HG03342 (cell line): ENCODE measurements around the gene SELENOW.

ENCODE experiments used
- ATAC-seq: cut with Tn5 transposase; IDR thresholded peaks from one replicate; pipeline ENCODE4 v1.9.1; 2021; ENCODE audit warnings: mild to moderate bottlenecking, moderate library complexity; ENCODE audit not compliant: unreplicated experiment

SELENOW gene

DNA sequence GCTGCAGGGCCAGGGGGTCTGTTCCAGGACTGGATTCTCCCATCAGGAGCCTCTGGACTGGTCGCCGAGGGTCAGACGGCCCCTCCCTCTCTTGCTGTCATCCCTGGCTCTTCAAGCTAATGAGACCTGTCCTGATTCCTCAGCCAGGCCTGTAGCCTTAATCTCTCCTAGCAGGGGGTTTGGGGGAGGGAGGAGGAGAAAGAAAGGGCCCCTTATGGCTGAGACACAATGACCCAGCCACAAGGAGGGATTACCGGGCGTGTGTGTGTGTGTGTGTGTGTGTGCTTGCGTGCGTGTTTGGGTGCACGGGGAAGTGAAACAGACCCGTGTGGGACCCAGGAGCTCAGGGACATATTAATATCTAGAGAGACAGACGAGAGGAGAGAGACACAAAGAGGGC is 41.4 kb downstream of the SELENOW start:
- ATAC-seq = no peak

DNA sequence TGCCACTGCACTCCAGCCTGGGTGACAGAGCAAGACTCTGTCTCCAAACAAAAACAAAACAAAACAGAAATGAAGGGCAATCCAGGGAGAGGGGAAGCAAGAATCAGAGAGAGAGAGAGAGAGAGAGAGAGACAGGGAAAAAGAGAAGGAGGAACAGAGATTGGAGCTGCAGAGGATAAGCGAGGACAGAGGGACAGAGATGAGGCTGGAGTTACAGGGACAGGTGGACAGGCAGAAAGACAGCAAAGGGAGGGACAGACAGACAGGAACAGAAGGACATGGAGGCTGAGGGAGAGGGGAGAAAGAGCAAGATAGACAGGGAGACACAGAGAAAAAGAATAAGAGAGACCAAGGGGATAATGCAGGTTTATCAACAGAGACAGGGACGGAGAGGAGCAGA is 41.9 kb downstream of the SELENOW start:
- ATAC-seq = no peak

DNA sequence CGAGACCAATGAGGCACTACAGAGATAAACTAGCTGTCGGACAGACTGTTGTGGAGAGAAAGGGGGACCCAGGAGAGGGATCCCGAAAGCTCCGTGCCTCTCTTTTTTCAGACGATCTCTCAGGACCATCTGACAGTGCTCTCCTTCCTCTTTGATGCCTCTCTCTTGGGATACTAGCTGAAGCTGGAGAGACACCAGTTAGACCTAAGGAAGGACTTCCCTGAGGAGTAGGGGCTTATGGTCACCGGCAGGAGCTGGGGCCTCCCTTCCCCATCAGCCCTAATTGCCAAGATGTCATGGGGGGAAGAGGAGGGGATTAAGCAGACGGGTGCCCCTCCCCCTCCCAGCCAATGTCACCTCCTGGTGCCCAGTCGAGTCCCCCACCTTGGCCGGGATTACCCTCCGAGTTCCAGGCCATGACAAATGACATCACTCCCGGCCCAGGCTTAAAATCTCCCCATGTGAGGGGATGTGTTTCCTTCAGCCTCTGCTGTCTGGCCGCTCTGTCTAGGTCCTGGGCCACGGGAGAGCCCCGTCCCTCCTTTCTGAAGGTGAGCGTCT is 43.0 kb downstream of the SELENOW start, which contains the start of gene CRX:
CRX (plus strand) TSS at position 478 of the 561 bp plus-strand sequence. CDS start 12,507 bp downstream, outside the sequence.
- ATAC-seq = no peak

DNA sequence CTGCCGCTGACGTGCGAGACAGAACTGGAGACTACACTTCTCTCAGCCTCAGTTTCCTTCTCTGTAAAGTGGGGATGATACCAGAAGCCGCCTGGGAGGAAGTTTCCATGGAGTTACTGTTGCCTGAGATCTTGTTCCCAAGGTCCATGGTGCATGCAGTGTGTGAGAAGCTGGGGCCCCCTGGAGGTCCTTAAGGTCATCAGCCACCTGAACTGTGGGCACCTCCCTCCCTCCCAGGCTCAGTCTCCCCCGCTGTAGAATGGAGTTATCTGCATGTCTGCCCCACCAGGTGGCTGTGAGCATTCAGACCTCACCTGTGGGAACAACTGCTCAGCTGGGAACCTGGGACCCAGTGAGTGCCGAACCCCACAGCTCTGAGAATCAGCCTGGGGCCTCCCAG is 45.9 kb downstream of the SELENOW start:
- ATAC-seq = no peak

DNA sequence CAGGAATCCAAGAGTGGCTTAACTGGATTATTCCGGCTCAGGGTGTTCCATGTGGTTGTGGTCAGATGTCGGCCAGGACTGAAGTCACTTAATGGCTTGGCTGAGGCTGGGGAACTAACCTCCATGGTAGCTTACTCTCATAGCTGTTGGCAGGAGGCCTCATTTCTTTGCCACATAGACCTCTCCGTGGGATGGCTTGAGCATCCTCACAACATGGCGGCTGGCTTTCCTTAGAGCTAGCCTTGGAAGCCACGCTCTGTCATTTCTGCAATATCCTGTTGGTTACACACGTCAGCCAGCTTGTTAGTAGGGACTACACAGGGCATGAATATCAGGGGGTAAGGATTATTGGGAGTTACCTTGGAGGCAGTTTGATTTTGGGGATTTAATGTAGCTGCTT is 48.3 kb downstream of the SELENOW start:
- no peak for ATAC-seq

DNA sequence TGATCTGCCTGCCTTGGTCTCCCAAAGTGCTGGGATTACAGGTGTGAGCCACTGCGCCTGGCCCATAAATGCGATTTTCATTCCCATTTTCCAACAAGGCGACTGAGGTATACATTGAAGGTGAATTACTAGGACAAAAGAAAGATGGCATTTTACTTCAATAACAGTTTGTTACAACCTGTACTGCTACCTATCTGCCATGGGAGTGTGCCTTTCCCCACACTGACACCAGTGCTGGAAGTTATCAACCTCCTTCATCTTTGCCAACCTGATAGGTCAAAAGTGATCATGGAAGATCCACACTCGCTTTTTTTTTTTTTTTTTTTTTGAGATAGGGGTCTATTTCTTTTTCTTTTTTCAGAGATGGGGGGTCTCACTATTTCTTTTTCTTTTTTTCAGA is 54.2 kb downstream of the SELENOW start:
- ATAC-seq = no peak
